HEK293T (cell line): Measurements from ENCODE around the gene MACROD1.

ENCODE experiments used
- ARNT ChIP-seq: fragments of 450-650 bp; IDR thresholded peaks from 2 replicates; pipeline ENCODE4 v1.6.1; 2017; ENCODE audit warnings: mild to moderate bottlenecking
- ELF4 ChIP-seq: fragments of 450-650 bp; IDR thresholded peaks from 2 replicates; pipeline ENCODE4 v1.6.1; 2017; ENCODE audit warnings: antibody characterized with exemption
- FOXM1 ChIP-seq: fragments of 450-650 bp; IDR thresholded peaks from 2 replicates; pipeline ENCODE4 v1.6.1; 2017; ENCODE audit warnings: mild to moderate bottlenecking, borderline replicate concordance

- TF ChIP-seq FOXM1 (no peak), ELF4 (no peak), ARNT (no peak)
These were observed 121.1 kb downstream of the MACROD1 start for GRCh38 chr11:64044730-64045393.
